NCI-H2196 (cell line): Measurements from ENCODE around the gene CD6.
"Not testable (repeated sequence)": the region's sequence is repeated elsewhere in the genome, so short reads cannot be mapped to it uniquely, and the experiment has no call there.

Experiments used
- DNase-seq: peaks from one replicate; lab custom pipeline; 2025; ENCODE audit not compliant: unreplicated experiment; lab: John Stamatoyannopoulos, UW

CD6 gene

DNA sequence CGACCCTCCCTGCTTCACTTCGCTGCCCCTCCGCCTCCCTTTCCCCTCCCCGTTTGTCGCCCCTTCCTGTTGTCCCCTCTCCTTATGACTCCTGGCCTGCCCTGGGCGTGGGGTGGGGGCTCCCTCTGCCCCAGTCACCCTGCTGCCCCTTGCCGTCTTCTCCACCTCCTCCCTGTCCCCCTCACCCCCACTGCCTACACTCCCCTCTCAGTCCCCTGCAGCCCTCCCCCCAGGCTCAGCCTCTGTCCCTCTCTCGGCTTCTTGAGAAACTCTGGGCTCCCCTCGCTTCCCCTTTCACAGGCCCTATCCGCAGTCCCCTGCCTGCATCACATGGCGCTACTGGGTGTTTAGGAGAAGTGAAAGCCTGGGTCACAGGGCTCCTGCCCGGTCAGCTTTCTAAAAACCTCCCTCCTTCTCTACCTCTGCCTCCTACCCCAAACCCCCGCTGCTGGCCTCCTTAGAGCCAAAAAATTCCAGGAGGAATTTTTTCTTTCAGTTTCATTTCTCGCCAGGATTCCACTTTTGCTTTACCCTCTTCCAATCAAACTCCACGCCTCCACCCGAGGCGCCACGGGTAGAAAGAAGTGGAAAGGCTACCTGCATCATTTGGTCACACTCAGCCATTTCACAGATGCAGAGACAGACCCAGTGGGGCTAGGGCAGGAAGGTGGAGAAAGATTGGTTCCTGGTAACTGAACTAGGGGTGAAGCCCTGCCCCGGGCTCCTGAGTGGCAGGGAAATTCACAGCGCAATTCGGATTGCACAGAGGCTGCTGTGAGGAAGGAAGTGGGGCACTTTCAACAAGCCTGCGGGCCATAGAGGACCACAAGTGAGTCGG is 19.4 kb upstream of the CD6 start, which contains the start of gene SLC15A3:
SLC15A3 (minus strand) TSS at position 273 of the 838 bp plus-strand sequence. CDS start 625 bp downstream, outside the sequence.
- DNase-seq: no peak

DNA sequence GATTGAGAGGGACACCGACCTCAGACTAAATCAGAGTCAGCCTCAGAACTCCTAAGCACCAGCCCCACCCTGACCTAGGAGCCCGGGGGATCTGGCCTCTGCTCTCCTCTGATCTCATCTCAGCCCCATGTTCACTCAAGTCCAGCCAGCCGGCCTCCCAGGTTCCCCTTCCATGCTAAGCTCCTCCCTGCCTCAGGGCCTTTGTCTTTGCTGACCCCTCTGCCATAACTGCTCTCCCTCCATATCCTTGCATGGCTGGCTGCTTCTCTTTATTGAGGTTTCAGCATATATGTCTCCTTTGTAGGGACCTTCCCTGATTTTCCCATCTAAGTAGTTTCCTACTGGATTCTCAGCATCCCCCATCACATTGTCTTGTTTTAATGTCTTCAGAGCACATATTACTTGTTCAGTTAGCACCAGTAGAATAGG is 18.7 kb upstream of the CD6 start:
- DNase-seq: no peak

DNA sequence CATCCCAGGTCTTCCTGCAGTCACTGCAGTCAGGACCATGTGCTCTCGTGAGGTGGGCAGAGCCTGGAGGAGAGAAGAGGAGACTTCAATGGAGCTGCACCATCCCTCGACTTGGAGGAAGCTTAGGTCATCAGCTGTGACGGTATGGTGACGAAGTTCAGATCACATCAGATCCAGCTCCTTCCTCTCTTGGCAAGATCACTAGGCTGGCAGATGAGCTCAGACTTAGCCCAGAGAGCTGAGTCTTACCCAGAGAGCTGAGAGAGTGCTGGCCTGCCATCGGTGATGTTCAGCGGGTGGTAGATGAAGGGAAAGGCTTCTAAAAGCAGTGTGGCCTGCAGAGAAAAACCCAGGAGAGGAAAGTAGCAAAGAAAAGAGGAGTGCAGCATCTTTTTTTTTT is 17.7 kb upstream of the CD6 start:
- no peak for DNase-seq

DNA sequence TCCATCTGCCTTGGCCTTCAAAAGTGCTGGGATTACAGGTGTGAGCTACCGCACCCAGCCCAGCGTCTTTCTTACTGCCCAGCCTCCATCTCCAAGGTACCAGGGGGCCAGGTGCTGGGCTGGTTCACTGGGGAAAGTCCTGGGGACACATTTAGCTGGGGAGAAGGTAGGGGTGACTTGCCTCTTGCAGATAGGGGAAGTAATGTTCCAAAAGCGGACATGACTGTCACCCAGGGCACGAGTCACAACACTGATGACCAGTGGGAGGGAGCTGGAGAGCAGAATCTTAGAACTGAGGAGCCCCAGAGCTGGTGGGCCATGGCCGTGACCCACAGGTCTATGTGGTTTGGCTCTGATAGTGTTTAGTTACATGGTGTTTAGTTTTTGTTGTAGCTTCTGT is 17.1 kb upstream of the CD6 start:
- DNase-seq: no peak

DNA sequence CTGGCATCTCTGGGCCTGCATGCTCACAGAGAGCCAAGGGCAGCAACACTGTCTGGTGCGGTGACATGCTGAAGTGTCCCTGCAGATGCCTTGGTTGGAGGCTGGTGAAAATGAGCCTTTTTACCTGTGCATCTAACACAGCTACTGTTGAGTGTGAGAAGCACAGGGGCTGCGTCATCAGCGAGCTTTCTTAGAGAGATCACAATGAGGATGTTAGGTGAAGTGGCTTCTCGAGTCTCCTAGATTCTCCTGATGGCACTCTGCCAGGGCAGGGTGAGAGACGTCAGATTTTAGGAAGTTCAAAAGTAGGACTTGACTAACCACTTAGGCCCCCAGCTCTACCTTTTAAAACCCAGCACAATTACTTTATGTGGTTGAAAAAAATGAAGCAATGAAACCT is 15.9 kb upstream of the CD6 start:
- no peak for DNase-seq

DNA sequence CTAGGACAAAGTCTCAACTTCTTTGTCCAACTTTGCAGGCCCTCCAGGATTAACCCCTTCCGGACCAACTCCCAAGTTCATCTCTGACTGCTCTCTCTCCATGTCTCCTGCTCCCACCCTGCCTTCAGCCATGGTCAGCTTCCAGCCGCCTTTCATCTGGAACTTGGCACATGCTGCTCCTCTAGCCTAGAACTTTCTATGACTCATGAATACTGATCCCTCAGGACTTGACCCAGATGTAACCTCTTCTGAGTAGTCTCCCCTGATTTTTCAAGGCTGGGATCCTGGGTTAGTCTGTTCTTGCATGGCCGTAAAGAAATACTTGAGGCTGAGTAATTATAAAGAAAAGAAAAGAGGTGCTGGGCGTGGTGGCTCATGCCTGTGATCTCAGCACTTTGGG is 14.3 kb upstream of the CD6 start:
- no peak for DNase-seq

DNA sequence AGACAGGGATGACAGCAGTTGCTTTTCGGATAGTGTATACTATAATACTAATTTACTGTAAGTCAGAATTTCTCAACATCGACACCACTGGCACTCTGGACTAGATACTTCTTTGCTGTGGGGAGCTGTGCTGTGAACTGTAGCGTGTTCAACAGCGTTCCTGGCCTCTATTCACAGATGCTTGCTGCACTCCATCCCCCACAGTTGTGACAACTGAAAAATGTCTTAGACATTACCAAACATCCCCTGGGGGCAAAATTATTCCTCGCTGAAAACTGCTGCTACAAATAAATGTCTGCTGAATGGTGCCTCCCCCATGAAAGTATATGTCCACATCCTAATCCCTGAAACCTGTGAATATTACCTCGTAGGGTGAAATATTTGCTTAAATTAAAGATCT is 12.0 kb upstream of the CD6 start:
- no peak for DNase-seq

DNA sequence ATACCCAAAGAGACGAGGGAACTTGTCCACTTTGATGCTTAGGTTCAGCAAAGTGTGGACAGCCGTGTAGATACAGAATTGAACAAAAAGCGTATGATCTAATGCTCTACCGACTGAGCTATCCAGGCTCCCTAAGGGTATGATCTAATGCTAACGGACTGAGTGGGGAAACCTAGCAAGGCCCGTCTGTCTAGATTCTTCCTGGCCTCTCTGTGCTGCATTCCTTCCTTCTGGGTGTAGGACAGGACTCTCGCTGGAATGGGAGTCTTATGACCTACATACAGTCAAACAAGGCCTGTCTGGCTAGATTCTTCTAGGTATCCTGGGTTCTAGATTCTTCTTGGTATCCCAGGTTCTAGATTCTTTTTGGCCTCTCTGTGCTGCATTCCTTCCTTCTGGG is 11.1 kb upstream of the CD6 start:
- no peak for DNase-seq

DNA sequence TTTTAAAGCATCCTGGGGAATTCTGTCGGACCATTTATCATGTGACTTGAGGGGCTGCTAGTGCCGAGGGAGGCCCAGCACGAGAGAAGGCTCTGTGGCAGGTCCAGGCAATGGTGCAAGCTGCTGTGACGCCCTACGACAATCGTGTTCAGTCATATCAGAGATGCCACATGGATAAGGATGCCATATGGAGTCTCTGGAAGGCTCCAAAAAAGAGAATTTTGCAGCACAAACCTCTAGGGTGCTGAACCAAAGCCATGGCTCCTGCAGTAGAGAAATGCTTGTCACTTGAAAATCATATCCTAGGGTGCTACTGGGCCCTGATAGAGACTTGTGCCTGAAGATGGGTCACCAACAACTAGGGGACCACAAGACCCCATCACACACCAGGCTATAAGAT is 6.7 kb upstream of the CD6 start:
- no peak for DNase-seq

DNA sequence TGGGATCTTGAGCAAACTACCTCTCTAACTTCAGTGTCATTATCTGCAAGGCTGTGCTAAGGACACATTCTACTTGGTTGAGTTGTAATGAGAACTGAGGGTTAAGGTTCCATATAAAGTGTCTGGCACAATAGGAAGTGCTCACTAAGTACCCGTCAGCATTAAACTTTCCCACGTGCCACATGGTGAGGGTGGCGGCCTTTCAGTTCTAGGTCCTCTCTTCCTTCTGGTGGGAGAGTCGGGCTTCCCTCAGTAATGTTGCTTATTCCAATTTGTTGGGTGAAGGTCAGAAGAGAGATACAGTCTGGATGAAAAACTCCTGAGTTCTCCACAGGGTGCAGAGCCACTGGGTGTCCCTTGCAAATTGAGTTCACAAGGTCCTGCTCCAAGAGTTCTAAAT is 4.6 kb upstream of the CD6 start:
- no peak for DNase-seq

DNA sequence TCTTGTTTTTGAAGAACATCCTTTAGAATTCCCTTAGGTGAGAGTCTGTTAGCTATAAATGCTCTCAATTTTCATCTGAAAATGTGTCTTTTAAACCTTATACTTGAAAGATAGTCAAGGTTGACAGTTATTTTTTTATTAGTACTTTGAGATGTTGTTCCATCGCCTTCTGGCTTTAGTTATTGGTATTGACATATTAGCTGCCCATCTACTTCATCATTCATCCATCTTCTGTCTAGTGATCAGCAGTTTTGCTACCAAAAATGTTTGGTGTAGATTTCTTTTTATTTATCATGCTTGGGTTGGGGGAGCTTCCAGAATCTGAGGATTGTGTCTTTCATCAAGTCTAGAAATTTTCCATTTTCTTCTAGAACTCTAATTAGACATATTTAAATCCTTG is 3.3 kb upstream of the CD6 start:
- no peak for DNase-seq

DNA sequence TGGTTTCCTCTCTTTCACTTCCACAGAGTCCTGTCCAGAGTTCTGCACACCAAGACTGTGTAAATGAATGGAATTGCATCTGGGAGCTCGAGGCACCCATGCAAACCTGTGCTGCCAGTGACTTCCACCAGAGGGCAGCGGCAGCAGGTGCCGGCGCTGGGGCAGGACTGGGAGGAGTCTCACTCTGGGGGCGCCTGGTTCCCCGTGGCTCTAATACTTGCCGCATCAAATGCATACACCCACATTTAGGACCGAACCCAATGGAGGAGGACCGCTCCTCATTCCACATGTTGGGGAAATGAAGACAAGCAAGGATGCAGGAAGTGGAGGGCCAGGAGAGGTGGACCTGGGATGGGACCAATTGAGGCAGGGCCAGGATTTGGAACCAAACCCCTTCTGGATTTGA is 1.1 kb upstream of the CD6 start:
- DNase-seq: peak; percentile 32

DNA sequence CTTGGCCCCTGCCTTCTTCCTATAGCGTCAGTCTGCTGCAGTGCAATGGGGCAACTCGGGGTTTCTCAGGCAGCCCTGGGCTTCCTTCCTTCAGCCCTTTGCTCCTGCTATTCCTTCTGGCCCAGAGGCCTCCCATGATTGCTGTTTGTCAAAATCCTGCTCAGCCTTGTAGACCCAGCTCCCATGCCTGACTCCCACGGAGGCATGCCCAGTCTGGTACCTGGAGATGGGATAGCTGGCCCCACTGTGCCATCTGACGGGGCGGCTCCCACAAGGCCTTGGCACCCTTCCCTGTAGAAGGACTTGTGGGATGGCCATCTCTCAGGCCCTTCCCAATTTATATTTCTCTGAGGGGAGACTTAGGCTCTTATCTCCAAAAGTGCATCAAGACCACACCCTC is 590 bp upstream of the CD6 start:
- no peak for DNase-seq

DNA sequence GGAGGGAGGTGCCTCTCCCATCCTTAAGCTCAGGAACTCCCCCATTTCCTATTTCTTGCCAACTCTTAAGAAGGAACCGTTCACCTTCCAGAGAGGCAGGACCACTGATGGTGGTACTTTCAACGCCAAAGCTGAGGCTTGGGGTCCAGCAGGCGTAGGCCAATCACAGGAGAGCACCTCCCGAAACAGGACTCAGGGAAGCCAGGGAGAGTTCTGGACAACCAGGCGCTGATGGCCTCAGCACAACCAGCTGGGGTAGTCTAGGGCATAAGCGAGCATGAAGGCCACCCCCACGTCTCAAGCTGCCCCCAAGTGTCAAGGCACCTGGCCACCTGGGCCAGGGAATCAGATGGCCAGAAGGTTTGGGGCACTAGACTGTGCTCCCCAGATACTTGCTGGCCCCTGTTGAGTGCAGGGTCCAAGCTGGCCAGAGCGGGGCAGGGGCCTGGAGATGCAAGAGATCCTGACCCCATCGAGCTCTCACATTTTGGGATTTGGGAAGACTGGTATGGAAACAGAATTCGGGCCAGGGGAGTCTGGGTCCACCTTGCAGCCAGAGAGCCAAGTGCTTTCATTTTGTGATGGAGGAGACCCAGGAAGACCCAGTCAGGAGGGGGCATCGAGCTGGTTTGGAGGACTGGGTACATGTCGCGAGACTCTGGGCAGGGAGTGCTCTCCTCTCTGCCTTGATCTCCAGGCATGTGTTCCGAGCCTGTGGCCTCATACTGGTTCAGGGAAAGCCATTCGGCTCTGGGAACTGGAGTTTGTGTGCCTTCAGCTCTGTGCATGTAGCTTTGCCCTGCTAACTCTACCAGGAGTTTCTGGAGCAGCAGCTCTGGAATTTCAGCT is 926 bp downstream of the CD6 start:
- DNase-seq: no peak

DNA sequence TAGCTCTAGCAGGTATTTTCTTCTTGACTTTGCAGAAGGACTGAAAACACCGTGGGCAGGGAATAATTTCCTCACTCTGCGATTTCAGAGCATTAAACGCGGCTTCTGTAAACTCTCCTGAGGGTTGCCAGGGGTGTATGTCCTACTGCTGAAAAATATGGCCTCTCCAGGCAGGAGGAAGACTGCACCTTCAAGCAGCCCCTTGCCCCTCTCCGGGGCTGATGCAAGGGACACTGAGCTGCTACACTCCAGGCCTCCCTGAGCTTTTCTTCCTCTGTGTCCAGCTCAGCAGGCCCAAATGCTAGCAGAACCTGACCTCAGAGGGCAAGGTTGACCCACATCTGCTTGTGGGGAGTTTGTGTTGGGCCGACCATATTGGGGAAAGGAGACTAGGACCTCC is 2.2 kb downstream of the CD6 start:
- no peak for DNase-seq

DNA sequence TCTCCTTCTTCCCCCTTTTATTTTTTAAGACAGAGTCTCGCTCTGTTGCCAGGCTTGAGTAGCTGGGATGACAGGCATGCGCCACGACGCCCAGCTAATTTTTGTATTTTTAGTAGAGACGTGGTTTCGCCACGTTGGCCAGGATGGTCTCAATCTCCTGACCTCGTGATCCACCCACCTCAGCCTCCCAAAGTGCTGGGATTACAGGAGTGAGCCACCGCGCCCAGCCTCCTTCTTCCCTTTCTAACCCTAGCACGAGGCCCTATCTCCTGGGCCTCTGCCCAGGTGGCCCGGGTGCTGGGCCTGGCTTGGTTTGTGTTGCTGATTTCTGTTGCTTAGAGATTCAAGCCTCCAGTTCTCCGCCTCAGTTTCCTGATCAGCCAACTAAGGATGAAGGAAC is 2.8 kb downstream of the CD6 start:
- not testable (repeated sequence) for DNase-seq

DNA sequence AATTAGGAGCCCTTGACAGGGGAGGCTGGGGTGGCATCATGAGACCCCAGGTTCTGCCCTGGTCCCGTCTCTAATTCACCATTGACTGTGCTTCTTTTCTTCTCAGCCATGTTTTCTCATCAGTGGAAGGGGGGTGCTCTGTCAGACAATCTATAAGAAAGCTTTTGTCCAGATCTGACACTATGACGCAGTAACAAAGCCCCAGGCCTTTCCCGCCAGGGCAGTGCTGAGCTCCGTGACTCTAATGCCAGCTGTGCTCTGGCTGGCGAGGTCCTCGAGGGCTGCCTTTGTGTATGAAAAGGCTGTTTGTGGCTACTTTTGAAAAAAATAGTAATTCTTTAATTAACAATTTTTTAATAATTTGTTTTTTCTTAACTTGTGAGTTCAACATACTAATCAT is 3.2 kb downstream of the CD6 start:
- no peak for DNase-seq

DNA sequence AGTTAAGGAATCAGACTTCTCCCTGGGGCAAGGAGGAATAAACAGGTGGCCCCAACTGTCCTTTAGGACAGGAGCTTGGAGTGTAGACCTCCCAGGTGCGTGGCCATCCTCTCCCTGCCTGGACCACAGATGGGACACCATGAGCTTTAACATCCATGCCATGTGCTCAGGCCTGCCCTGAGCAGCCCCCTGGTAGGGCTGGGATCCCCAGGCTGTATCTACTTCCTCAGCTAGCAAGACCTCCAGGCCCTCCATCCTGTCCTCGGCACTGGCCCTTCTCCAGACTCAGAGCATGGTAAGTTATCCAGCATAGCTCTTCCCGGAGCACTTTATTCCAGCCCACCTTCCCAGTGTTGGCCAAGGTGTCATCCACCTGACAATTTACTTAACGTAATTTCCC is 5.7 kb downstream of the CD6 start:
- DNase-seq: no peak

DNA sequence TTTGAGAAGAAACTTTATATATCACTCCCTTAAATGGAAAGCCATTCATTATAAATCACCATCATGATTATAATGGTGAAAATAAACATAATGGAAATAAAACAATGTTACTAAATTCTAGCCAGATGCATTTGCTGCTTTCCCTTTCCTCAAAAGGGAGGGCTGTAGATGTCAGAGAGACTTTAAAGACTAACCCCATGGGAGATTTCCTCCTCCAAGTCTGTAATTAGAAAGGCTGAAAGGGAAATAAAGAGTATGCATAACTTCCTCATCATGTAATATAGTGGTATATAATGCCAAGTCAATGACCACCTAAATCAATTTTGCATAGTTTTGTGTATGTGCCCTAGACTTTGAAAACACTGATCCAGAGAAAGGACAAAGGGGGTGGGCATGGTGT is 6.4 kb downstream of the CD6 start:
- no peak for DNase-seq

DNA sequence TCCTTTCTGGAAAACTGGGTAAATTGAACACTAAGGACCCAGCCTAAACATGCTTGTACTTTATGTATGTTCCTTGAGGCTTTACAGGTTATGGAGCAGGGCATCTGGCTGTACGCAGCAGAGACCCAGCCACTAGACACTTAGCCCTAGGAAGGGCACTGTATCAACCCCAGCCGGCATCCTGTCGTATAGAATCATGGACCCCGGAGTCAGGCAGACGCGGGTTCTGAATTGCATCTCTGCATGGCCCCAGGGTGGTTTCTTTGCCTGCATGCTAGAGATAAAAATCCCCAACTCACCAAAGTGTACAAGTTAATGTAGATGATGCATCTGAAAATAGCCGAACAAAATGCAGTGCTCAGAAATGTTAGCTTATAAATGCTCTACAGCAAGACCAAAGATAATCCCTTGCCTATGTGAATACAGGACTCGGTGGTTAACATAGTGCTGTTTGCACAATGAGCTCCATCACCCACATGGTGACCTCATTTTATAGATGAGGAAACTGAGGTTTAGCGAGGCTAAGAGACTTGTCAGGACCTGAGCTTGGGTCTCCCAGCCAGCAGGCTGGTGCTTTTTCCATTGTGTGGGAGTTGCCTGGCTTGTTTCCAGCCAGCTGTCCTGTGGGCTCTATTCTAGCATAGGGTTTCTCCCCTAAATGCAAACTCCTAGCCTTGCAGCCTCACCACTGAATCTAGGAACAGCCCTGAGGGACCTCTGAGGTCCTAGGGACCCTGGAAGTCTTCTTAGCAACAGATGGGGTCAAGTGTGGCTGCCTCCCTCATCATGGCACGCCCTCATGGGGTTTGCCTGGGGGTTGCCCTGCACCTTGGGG is 7.3 kb downstream of the CD6 start:
- no peak for DNase-seq

DNA sequence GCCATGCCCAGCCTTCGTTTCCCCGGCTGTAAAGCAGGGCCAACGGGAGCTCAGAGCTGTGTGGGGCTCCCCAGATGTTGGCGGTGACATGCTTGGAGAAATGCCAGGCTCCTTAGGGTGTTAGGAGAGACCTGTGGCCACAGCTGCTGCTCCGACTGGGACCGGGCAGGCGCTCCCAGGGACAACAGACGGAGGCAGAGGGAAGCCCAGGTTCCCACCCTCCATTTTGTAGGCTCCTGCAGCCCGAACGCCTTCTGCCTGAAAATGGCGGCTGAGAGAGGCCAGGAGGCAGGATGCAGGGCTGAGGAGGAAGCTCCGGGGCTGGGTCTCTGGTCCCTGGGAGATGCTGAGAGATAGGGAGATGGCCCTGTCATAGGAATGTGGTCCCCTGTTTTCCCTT is 10.0 kb downstream of the CD6 start:
- DNase-seq: no peak
